SU-DHL-6 (cell line): ENCODE data around the gene GFPT2.

Experiments used
- H2AFZ ChIP-seq: fragments of 200-600 bp; sonication (generic); 2 replicates; pipeline ENCODE4 v1.6.1; 2014; ENCODE audit warnings: low read depth, mild to moderate bottlenecking, moderate library complexity, mixed read lengths, antibody characterized with exemption, low read length; ENCODE audit not compliant: severe bottlenecking
- H3F3A ChIP-seq: fragments of 200-600 bp; shearing (Covaris generic); 2 replicates; pipeline ENCODE4 v1.6.0; 2016; ENCODE audit warnings: antibody characterized with exemption, mild to moderate bottlenecking; ENCODE audit not compliant: insufficient read depth
- H3K27ac ChIP-seq: fragments of 200-600 bp; sonication (generic); 2 replicates; pipeline ENCODE4 v1.5.1; 2016; ENCODE audit warnings: low read depth, mild to moderate bottlenecking, low read length, moderate library complexity, mixed read lengths
- H3K27me3 ChIP-seq: fragments of 200-600 bp; sonication (generic), shearing (Covaris generic); 2 replicates; pipeline ENCODE4 v1.6.0; 2014; ENCODE audit warnings: mild to moderate bottlenecking, low read length
- H3K36me3 ChIP-seq: fragments of 200-600 bp; sonication (generic); 2 replicates; pipeline ENCODE4 v1.6.1; 2014; ENCODE audit warnings: mild to moderate bottlenecking, low read length, mixed read lengths
- H3K4me2 ChIP-seq: fragments of 300-600, 200-600 bp; shearing (Covaris generic), sonication (generic); 2 replicates; pipeline ENCODE4 v1.6.0; 2014; ENCODE audit warnings: low read length, low read depth, mild to moderate bottlenecking; ENCODE audit not compliant: poor library complexity, severe bottlenecking
- H3K4me3 ChIP-seq: fragments of 200-600 bp; sonication (generic); 2 replicates; pipeline ENCODE4 v1.5.1; 2014; ENCODE audit warnings: antibody characterized with exemption, low read length, mild to moderate bottlenecking, mixed read lengths; ENCODE audit not compliant: insufficient read depth, poor library complexity, severe bottlenecking
- H3K79me2 ChIP-seq: fragments of 200-600 bp; sonication (generic); 2 replicates; pipeline ENCODE4 v1.6.1; 2014; ENCODE audit warnings: mild to moderate bottlenecking, low read length, moderate library complexity; ENCODE audit not compliant: insufficient read depth
- H3K9ac ChIP-seq: fragments of 200-600 bp; sonication (generic); 2 replicates; pipeline ENCODE4 v1.7.0; 2014; ENCODE audit warnings: mild to moderate bottlenecking, low read length
- H3K9me2 ChIP-seq: fragments of 200-600 bp; sonication (generic); replicated peaks from 2 replicates; pipeline ENCODE4 v1.6.1; 2014; ENCODE audit warnings: low read length; ENCODE audit not compliant: insufficient read depth
- H3K9me3 ChIP-seq: fragments of 200-600 bp; sonication (generic); 2 replicates; pipeline ENCODE4 v1.6.1; 2014; ENCODE audit warnings: low read length, mixed read lengths; ENCODE audit not compliant: insufficient read depth
- H4K20me1 ChIP-seq: fragments of 200-600 bp; sonication (generic); 2 replicates; pipeline ENCODE4 v1.6.1; 2014; ENCODE audit warnings: low read depth, mild to moderate bottlenecking, antibody characterized with exemption, low read length, moderate library complexity, mixed read lengths
- CTCF ChIP-seq: fragments of 200-600 bp; sonication (generic); IDR thresholded peaks from one replicate; pipeline ENCODE4 v1.5.1; 2017; ENCODE audit warnings: antibody characterized with exemption, mild to moderate bottlenecking, low read length, moderate library complexity; ENCODE audit not compliant: insufficient read depth, poor library complexity, severe bottlenecking
- EZH2phosphoT487 ChIP-seq: fragments of 200-600 bp; sonication (generic), shearing (Covaris generic); conservative IDR thresholded peaks from 2 replicates; pipeline ENCODE4 v1.6.1; 2018; ENCODE audit warnings: mild to moderate bottlenecking, antibody characterized with exemption, low read length, moderate library complexity, mixed read lengths

GFPT2 gene

GRCh38 chr5:180353048-180353979, at the start of gene GFPT2:
TSS of gene GFPT2 (minus strand) at chr5:180353336. CDS start at chr5:180353217, 119 bp downstream.
- Histone ChIP-seq H3K27me3 (no peaks in the 10 kb centered on the region), H3K9ac (no peak within 1 kb of the TSS), H3K9me2 (no peaks in the 10 kb centered on the region), H4K20me1 (no peaks in the 10 kb centered on the region), H3K36me3 (no peaks in the 10 kb centered on the region), H3F3A (no peaks in the 10 kb centered on the region), H3K4me2 (no peak within 1 kb of the TSS), H2AFZ (no peak within 1 kb of the TSS), H3K79me2 (no peaks in the 10 kb centered on the region), H3K9me3 (no peaks in the 10 kb centered on the region), H3K27ac (no peak within 1 kb of the TSS), H3K4me3 (no peak within 1 kb of the TSS)
- TF ChIP-seq EZH2phosphoT487 (no peak), CTCF (no peak)

- H3K79me2 ChIP-seq, result no peaks in the 10 kb centered on the region
- no peak for TF ChIP-seq EZH2phosphoT487
- no peak for TF ChIP-seq CTCF
- H3K9me3 ChIP-seq, result no peaks in the 10 kb centered on the region
- no peaks in the 10 kb centered on the region for H3K27me3 ChIP-seq
- H2AFZ ChIP-seq, result no peak overlapping the region
- H3K9me2 ChIP-seq, result no peaks in the 10 kb centered on the region
- no peak overlapping the region for H3K4me3 ChIP-seq
- H3K27ac ChIP-seq, result no peak overlapping the region
- no peaks in the 10 kb centered on the region for H3F3A ChIP-seq
- H3K36me3 ChIP-seq, result no peaks in the 10 kb centered on the region
- no peak overlapping the region for H3K4me2 ChIP-seq
- H4K20me1 ChIP-seq, result no peaks in the 10 kb centered on the region
- H3K9ac ChIP-seq, result no peak overlapping the region
These were observed 49.6 kb upstream of the GFPT2 start for GRCh38 chr5:180402716-180403115.

- H3K79me2 ChIP-seq, result no peaks in the 10 kb centered on the region
- no peak overlapping the region for H3K9ac ChIP-seq
- H3K4me2 ChIP-seq, result no peak overlapping the region
- H3F3A ChIP-seq, result no peaks in the 10 kb centered on the region
- H2AFZ ChIP-seq, result no peak overlapping the region
- TF ChIP-seq EZH2phosphoT487, result no peak
- TF ChIP-seq CTCF, result no peak
- no peak overlapping the region for H3K27ac ChIP-seq
- H3K4me3 ChIP-seq, result no peak overlapping the region
- H3K27me3 ChIP-seq, result no peaks in the 10 kb centered on the region
- no peaks in the 10 kb centered on the region for H3K9me2 ChIP-seq
- H3K9me3 ChIP-seq, result no peaks in the 10 kb centered on the region
- H4K20me1 ChIP-seq, result no peaks in the 10 kb centered on the region
- no peaks in the 10 kb centered on the region for H3K36me3 ChIP-seq
These were observed 48.2 kb upstream of the GFPT2 start for GRCh38 chr5:180401229-180401907.
